Medulla oblongata (tissue), 1 donor: ENCODE results near the gene CES1.
"Not testable (repeated sequence)": the region's sequence is repeated elsewhere in the genome, so short reads cannot be mapped to it uniquely, and the experiment has no call there.

Experiments used
- DNase-seq: peaks from one replicate; pipeline ENCODE4 v3.0.0-alpha.2; 2015; ENCODE audit errors: extremely low spot score

CES1 gene

DNA sequence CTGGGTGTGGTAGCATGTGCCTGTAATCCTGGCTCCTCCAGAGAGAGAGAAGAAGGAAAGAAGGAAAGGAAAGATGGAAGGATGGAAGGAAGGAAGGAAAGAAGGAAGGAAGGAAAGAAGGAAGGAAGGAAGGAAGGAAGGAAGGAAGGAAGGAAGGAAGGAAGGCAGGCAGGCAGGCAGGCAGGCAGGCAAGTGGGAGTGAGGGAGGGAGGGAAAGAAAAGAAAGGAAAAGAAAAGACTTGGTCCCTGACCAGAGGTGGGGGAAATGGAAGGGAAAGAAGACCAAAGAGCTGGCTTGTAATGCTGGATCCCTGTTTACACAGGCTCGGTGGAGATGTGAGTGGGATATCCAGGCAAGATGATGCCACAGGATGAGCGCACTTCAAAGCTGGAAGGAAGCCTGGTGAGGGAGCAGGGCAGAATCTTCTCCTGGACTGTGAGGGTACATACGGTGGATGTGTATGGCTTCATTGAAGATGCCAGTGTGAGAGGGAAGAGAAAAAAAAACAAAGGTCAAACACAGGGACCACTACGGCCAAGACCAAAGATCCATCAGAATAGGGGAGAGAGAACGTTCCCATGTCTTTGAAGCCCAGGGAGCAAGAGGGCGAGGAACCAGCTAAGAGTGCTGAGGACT, 2.1 kb downstream of the CES1 start:
- DNase-seq = no peak

DNA sequence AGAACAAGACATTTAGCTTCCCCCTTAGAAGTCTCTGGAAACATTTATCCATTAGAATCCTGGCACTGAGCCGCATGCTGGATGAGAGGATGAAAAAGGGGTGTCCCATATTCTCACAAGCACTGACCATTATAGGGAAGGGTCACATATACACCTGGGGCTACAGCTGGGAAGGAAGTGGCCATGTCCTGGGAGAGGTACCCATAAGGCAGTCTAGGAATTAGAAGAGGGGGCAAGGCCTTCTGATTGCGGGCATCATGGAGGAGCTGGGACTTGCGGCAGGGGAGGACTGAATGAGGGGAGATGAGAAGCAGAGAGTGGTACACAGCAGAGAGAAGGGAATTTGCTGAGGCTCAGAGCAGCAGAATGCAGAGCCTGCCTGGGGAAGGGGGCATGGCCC, 3.7 kb downstream of the CES1 start:
- not testable (repeated sequence) for DNase-seq

DNA sequence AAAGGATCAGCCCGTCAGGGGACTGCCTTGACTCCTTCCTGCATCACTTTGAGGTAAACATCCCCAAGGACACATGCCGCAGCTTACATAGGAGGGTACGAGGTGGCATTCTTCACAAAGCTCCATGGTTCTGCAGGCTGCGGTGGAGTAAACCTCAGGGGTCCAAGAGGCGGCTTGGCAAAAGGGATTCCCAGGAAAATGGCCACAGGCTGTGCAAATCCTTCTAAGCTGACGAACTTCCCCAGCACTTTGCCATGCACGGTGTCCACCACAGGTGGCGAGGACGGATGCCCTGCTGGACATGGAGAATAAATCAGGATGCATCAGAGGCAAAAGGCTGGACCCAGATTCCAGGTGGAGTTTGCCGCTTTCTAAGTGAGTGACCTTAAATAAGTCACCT, 4.2 kb downstream of the CES1 start:
- no peak for DNase-seq

DNA sequence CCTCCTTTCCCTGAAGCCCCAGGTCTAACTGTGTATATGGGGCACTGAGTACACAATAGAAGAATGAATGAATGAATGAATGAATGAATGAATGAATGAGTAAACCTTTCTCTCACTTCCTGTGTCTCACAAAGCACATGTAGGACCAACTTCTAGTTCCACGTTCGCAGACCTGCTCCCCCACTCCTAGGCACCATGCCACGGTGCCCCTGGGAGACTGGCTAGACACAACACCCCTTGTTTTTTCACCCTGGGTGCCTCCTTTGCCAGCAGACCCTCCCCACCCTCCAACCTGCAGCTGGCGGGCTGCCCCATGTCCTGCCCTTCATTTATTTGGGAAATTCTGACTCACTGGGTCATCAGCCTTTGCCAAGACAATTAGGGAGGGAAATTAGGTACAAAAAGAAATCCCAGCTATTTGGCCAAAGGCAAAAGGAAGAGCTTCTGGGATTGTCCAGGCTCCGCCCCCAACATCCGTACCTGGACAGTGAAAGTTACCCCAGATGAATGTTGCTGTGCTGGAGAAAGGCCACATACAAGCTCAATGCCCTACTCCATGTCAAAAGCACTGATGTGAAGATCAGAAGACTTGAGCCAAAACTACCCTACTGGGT, 7.7 kb downstream of the CES1 start:
- no peak for DNase-seq

DNA sequence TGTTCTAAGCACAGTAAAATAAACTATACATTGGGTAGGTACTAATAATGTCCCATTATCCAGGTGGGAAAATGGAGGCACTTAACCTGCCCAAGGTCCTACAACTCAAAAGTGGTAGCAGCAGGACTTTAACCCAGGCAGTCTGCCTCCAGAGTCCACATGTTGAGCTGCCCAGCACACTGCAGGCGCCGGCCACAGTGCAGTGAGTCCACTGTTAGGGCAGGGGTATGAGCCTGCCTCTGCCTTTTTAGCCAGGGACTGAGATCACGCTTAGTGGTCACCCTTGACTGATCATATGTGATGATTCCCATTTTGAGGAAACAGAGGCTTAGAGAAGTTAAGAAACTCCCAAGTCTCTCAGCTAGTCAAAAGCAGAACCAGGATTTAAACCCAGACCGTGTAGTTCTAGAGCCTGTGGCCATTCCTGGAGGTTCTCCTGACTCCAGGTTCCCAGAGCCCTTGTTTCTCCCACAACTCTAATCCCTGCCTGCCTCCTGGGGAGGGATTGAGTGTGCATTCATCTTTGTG, 8.4 kb downstream of the CES1 start:
- DNase-seq = no peak

DNA sequence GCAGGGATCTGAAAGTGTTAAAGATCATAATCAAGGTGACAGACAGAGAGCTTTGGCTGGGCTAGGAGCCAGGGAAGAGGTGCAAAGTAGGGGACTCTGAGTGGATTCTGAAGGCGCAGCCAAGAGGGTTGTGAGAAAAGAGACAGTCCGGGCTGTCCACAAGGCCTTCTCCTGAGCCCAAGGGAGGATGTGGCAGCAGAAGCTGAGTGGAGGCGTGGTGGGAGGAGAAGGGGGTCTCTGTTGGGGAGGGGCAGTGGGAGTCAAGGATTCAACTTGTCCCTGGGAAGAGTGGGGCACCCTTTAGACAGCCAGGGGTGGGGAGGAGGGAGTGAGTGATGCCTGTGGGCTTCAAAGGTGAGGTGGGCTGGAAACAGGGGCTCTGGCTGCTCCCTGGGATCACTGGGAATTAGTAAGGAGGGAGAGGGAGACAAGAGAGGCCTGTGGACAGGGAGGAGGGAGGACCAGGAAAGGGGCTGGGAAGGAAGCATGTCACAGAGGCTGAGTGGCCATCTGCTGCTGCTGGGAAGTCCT, 10.6 kb downstream of the CES1 start:
- DNase-seq = no peak

DNA sequence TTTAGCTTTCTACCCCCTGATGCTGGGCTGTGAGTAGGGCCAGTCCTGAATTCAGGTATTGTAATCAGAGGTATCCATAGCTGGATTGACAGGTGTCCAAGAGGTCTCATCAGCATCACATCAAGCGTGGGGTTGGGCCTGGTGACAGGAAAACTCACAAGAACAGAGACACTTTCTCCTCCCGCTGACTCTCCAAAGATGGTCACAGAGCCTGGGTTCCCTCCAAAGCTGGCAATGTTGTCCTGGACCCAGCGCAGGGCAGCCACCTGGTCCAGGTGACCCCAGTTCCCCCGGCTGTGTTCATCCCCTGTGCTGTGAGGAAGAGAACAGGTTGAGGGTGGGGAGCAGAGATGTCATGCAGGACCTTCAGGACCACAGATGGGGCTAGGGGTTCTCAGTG, 11.7 kb downstream of the CES1 start:
- no peak for DNase-seq

DNA sequence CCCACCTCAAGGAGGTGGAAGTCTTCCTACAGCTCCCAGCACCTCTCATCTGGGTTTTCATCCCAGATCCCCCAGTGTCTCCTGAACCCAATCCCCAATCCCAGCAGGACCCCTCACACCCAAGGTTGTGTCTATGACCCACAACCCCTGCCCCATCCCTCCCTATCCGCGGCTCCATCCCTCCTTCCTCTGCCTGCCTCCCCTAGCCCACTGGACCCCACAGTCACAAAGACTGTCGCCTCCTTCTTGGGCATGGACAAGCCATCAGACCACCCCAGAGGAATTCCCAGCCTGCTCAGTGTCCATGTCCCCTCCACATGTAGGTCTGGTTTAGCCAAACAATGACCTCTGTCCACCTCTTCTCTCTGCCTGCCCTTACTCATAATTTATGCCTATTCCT, 12.3 kb downstream of the CES1 start:
- DNase-seq = no peak

DNA sequence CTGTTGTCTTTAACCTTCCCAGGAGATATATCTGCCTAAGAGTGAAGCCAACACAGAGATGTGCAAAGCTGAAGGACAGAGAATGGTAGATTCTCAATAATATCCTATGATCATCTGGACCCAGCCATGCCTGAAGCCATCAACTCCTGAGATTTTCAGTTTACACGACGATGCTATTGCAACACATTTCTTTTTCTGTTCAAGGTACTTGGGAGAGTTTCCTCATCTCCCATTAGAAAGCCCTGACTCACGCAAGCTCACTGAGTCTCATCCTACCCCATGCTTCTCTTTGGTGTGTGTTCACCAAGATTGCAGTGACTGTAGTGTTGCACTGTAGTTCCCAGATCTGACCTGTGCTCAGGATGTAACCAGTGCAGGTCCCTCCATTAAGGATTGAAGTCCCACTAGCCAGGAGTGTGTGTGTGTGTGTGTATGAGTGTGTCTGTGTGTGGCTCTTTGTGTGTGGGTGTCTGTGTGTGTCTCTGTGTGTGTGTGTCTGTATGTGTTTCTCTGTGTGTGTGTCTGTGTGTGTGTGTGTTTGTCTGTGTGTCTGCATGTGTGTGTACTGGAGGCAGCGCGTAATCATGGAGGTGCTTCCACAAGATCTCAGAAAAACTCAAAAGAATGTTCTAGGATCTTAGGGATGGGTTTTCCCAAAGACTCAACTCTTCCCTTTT, 15.5 kb downstream of the CES1 start:
- DNase-seq = no peak

DNA sequence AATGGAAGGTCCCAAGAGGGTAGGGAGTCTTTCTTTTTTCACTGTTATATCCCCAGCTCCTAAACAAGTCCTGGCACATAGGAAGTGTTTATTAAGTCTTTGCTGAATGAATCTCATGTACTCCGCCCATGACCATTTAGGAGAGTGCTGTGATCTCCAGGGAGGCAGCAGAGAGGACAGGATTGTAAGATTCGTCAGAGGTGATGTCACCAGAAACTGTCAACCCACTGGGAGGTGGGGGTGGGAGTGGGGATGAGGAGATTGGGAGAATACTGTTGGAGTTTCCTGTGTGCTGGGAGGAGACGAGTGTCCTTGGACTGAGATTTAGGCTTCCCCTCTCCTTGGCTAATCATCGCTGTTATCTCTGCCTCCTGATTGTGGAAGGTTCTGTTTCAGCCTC, 16.7 kb downstream of the CES1 start:
- DNase-seq = not testable (repeated sequence)

DNA sequence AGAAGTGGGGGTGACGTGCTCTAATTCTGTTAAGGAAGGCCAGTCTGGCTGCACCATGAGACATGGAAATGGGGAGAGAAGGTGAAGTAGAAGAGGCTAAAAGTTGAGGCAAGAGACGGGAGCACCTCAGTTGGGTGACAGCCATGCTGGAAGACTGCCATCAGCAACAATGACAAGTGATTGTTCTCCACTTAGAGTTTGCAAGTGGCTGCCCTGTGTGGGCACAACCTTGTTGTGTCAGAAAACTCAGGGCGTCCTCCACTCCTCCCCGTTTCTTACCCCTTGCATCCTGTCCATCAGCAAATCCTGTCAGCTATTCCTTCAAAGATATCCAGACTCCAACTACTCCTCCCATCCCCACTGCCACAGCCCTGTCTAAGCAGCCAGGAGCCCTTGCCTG, 17.6 kb downstream of the CES1 start:
- no peak for DNase-seq

DNA sequence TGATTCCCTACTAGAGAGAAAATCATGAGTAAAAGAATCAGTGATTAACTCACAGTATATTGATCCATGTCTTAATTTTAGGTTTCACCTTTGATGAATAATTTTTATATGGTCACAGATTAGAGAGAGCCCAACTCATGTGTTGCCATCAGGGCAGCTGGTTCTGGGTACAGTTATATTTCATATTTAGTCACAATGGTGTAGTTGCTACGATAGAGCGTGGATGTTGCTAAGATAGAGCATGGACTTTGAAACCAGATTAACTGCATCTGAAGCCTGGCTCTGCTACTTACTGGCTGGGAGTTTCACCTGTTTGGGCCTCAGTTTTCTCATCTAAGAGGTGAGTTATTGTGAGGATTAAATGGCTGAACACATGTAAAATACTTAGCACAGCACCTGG, 18.7 kb downstream of the CES1 start:
- not testable (repeated sequence) for DNase-seq

DNA sequence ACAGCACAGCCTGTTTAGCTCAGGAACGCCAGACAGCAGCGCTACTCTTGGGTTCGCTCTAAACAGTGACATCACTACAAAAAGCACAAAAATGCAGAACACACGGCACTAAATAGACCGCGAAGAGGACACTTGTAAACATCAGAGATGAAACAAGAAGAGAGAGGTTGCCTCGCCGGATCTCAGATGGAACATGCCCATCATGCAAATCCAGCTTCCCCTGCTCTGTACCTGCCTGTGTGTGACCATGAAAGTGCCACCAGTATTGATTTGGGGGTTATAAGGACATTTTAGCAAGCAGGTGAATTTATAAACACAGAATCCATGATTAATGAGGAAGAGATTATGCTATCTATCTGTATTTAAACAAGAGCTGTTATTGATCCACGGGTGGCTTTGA, 19.2 kb downstream of the CES1 start:
- DNase-seq = not testable (repeated sequence)

DNA sequence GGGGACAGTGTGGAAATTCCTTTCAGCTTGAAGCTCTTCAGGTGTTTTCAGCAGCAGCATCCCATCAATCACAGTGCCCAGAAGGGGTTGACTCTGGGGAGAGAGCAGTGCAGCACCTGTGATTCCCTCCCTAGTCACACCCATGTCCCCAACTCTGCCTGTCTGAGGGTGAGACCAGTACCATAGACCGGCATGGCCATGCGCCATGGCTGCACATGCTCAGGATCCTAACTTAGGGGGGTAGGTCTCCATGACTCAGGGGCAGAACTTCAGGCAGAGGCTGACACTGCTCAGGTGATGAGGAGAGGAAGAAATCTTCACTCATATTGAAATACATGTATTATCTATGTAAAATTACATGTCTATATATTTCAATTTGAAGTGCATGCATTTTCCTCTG, 19.9 kb downstream of the CES1 start:
- no peak for DNase-seq

DNA sequence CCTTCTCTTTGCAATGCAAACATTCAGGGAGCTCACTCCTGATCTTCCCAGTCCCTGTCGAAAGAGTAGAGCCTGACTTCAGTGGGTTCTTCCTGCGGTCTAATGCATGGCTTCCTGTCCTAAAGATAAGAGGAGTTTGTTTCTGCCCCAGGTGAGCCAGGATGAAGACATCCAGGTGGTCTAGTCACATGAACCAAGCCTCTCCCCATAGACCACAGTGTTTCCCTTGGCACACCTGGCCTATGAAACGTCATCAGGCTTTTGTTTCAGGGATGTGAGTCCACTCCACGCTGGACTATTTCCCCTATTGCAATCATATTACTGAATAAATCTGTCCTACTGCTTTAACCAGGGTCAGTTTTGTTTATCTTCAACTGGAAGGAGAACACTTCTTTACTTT, 21.1 kb downstream of the CES1 start:
- no peak for DNase-seq

DNA sequence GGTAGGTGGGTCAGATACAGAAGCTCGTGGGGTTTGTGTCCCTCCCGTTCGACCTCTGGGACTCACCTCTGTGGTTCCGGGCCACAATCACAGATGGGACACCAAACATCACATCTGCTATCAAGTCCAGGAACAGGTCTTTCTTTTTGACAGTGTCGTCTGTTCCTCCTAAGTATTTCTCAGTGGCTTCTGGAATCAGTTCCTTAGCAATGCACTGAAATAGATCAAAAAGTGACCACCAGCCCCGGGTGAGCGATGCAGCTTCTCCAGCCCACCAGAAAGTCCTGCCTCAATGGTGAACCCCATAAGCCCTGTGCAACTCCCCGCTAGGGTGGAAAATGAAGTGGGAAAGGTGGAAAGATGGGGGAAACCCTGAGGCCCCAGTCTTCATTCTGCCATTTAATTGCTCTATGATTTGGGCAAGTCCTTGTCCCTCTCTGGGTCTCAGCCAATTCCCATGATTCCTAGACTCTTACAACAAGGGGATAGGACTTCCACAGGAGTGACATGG, 22.4 kb downstream of the CES1 start:
- no peak for DNase-seq

DNA sequence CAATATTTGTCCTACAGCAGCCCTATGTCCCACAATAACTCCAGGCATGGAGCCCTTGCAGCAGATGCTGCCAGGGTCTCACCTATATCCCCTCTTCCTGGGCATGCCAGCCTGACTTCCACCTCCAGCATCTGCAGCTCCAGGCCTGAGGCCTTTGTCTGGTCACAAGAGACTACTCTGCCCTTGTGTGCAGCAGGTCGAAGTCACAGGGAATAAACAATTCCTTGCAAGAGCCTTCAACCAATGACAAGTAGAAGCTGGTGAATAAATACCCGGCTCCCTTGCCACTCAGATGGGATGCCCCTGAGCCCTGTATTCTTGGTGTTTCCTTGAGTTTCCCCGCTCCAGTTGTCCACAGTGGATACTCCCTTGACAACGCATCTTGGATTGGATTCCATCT, 23.0 kb downstream of the CES1 start:
- DNase-seq = no peak

DNA sequence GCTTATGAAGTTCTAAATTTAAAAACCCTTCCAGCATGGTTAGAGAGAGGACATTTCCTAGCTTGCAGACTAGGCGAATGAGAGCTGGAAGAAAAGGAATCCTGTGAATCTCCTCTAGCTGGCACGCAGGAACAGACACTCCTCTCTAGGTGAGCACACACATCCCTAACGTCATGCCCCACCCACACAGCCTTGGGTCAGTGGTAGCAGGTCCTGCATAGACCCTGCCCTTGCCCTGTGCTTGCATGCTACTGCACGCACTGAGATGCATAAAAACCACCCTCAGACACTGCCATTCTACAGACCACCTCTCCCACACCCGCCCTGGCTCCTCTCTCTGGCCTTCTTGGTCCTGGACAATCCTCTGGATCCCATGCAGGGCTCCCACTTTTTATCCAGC, 23.5 kb downstream of the CES1 start:
- no peak for DNase-seq

DNA sequence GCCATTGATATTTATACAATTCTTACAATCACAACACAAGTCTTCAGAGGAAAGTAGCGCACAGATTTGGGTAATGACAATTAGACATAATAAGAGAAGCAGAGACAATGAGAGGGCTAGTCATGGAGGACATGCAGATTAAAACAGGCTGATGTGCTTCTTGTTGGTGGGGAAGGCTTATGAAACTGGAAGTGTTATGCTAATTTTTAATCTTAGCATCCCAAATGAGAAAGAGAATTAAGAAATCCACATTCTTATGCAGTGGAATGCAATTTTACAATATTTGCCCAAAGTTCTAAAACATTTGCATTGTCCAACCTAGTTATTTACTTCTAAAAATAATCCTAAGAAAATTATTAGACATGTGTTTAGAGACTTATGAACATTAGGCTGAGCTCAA, 24.6 kb downstream of the CES1 start:
- not testable (repeated sequence) for DNase-seq

DNA sequence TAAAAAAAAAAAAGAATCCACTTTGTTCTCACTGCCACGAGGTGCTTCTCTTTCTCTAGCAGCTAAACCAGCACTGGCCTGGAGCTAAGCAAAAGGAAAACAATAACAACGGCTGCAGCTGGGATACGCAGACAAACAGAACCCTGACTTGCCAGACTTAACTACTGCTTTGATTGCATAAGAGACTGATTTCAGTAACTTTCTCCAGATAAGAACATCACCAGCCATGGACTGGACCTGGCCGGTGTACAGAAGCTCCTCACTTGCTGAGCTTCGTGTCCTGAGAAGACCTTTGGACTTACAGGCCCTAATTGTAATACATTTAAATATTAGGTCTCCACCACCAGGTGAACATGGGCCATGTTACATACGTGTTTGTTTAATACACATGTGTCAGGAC, 27.8 kb downstream of the CES1 start:
- not testable (repeated sequence) for DNase-seq

DNA sequence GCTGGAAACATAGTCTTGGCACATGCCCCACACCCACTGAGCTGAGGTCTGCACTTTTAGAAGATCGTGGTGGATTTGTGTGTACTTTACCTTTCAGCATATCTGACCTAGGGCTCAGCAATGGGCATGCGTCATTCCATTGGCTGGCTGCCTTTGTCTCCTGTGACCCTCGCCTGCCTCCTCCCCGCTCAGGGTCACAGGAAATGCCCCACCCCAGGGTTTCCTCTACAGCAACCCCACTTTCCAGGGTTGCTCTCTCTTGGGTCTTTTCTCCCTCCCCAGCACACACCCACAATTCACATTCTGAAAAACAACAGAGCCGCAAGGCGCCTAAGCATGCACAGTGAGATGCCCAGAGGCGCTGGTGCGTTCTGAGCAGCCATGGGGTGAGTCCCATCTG, 29.2 kb downstream of the CES1 start:
- DNase-seq = not testable (repeated sequence)

DNA sequence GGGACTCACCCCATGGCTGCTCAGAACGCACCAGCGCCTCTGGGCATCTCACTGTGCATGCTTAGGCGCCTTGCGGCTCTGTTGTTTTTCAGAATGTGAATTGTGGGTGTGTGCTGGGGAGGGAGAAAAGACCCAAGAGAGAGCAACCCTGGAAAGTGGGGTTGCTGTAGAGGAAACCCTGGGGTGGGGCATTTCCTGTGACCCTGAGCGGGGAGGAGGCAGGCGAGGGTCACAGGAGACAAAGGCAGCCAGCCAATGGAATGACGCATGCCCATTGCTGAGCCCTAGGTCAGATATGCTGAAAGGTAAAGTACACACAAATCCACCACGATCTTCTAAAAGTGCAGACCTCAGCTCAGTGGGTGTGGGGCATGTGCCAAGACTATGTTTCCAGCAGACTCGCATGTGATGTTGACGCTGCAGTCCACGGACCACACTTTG, 39.9 kb downstream of the CES1 start:
- not testable (repeated sequence) for DNase-seq

DNA sequence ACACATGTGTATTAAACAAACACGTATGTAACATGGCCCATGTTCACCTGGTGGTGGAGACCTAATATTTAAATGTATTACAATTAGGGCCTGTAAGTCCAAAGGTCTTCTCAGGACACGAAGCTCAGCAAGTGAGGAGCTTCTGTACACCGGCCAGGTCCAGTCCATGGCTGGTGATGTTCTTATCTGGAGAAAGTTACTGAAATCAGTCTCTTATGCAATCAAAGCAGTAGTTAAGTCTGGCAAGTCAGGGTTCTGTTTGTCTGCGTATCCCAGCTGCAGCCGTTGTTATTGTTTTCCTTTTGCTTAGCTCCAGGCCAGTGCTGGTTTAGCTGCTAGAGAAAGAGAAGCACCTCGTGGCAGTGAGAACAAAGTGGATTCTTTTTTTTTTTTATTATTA, 41.4 kb downstream of the CES1 start:
- DNase-seq = not testable (repeated sequence)
